Lower lobe of right lung (tissue), 2 donors: ENCODE measurements around the gene ZNF33A. TPM values are rescaled to one million over a fixed set of nuclear protein-coding genes. Genes with fewer than 3 reads are reported as not detected.
A peak's percentile ranks its signal among the peaks of the same experiment; 100 is the strongest.
"Not testable (repeated sequence)": the region's sequence is repeated elsewhere in the genome, so short reads cannot be mapped to it uniquely, and the experiment has no call there.

ENCODE experiments used
- ATAC-seq, 2 donors: fragments of 200-7000 bp; cut with Tn5 transposase; one replicate each; pipeline ENCODE4 v1.9.1; 2020 to 2022; ENCODE audit warnings: mild to moderate bottlenecking in 2 of 2, moderate library complexity in 2 of 2
- DNase-seq: peaks from one replicate; pipeline ENCODE4 v3.0.0-alpha.2; 2020
- H3K27ac ChIP-seq: fragments of 200-600 bp; one replicate; pipeline ENCODE4 v1.8.0; 2022
- H3K27me3 ChIP-seq: fragments of 200-600 bp; one replicate; pipeline ENCODE4 v1.8.0; 2022; ENCODE audit warnings: low read depth
- H3K36me3 ChIP-seq: fragments of 200-600 bp; one replicate; pipeline ENCODE4 v1.8.0; 2022; ENCODE audit warnings: mild to moderate bottlenecking
- H3K4me1 ChIP-seq: fragments of 200-600 bp; one replicate; pipeline ENCODE4 v1.8.0; 2022
- H3K4me3 ChIP-seq: fragments of 200-600 bp; one replicate; pipeline ENCODE4 v1.8.0; 2022; ENCODE audit warnings: mild to moderate bottlenecking
- H3K9me3 ChIP-seq: fragments of 200-600 bp; one replicate; pipeline ENCODE4 v1.8.0; 2022
- CTCF ChIP-seq: fragments of 200-600 bp; IDR thresholded peaks from one replicate; pipeline ENCODE4 v1.8.0; 2022; ENCODE audit warnings: antibody characterized with exemption, mild to moderate bottlenecking
- intact Hi-C: fragments of 100-400 bp; cut with DNase I; formaldehyde crosslinking; loops from one replicate; pipeline ENCODE4 v1.11.0; 2022
- total RNA-seq: library from RNA; stranded (reverse); fragmentation: NEBNext Ultra II Directional; extraction: Animal tissue kit (Norgen Biotek cat#: 25700); gene quantifications from one replicate; pipeline ENCODE4 v1.2.1, GENCODE V29; 2021
- donor health status: DM: no; HTN: yes; CAD: no; lungs with severe emphysema.

The ZNF33A gene
- total RNA-seq, 1 donor from 2014 or later, result 30.2 TPM

- ATAC-seq (no peak), DNase-seq (no peak)
- H3K9me3 ChIP-seq, result no peaks in the 10 kb centered on the region
- H3K27ac ChIP-seq, result no peak overlapping the region
- no peaks in the 10 kb centered on the region for H3K36me3 ChIP-seq
- intact Hi-C loops, result no loop called here
- TF ChIP-seq CTCF, result no peak
- no peaks in the 10 kb centered on the region for H3K27me3 ChIP-seq
- H3K4me1 ChIP-seq, result no peaks in the 10 kb centered on the region
- no peak overlapping the region for H3K4me3 ChIP-seq
Observed at GRCh38 chr10:38072552-38072951, 62.1 kb downstream of the ZNF33A start.

GRCh38 chr10:38076687-38077086 is 66.2 kb downstream of the ZNF33A start:
- no peak overlapping the region for H3K27ac ChIP-seq
- no peak for TF ChIP-seq CTCF
- no peak for DNase-seq
- H3K36me3 ChIP-seq, result no peaks in the 10 kb centered on the region
- H3K27me3 ChIP-seq, result no peaks in the 10 kb centered on the region
- intact Hi-C loops, result no loop called here
- no peak for ATAC-seq
- H3K4me1 ChIP-seq, result no peaks in the 10 kb centered on the region
- no peaks in the 10 kb centered on the region for H3K9me3 ChIP-seq
- no peak overlapping the region for H3K4me3 ChIP-seq

GRCh38 chr10:38093318-38093717 is 82.8 kb downstream of the ZNF33A start:
- Histone ChIP-seq H3K27ac (peak overlapping the region; percentile 91), H3K4me3 (peak overlapping the region; percentile 85), H3K4me1 (peaks cover 13% of the 10 kb centered on the region), H3K36me3 (peaks cover 26% of the 10 kb centered on the region)
- ATAC-seq, DNase-seq, H3K9me3 ChIP-seq, intact Hi-C loops, H3K27me3 ChIP-seq: not testable (repeated sequence)

- no peak for TF ChIP-seq CTCF
- Histone ChIP-seq H3K4me3 (peak overlapping the region; percentile 85), H3K36me3 (peaks cover 29% of the 10 kb centered on the region), H3K9me3 (no peaks in the 10 kb centered on the region), H3K4me1 (peaks cover 13% of the 10 kb centered on the region), H3K27me3 (no peaks in the 10 kb centered on the region), H3K27ac (peak overlapping the region; percentile 91)
- ATAC-seq, result peak; percentile 16 to 61
- DNase-seq, result no peak
- intact Hi-C loops, result no loop called here
Observed at GRCh38 chr10:38093816-38094157, 83.3 kb downstream of the ZNF33A start.

GRCh38 chr10:38094158-38094926 is 83.9 kb downstream of the ZNF33A start, which contains the start of gene ZNF37A:
Gene ZNF37A (plus strand): TSS chr10:38094337. CDS start chr10:38096618, 2,281 bp downstream.
- no peak for TF ChIP-seq CTCF
- H3K27ac ChIP-seq, result peak within 1 kb of the TSS; percentile 91
- H3K36me3 ChIP-seq, result peaks cover 29% of the 10 kb centered on the region
- intact Hi-C loops, result no loop called here
- H3K4me3 ChIP-seq, result peak within 1 kb of the TSS; percentile 85
- H3K27me3 ChIP-seq, result no peaks in the 10 kb centered on the region
- DNase-seq (peak; percentile 97), ATAC-seq (peak; percentile 98 to 99)
- H3K9me3 ChIP-seq, result no peaks in the 10 kb centered on the region
- peaks cover 13% of the 10 kb centered on the region for H3K4me1 ChIP-seq

GRCh38 chr10:38094927-38095574 is 84.6 kb downstream of the ZNF33A start:
- Histone ChIP-seq H3K27me3 (no peaks in the 10 kb centered on the region), H3K4me1 (peaks cover 13% of the 10 kb centered on the region), H3K36me3 (peaks cover 29% of the 10 kb centered on the region), H3K4me3 (peak overlapping the region; percentile 85), H3K27ac (peak overlapping the region; percentile 91), H3K9me3 (peaks cover 2% of the 10 kb centered on the region)
- DNase-seq, result no peak
- intact Hi-C loops, result no loop called here
- TF ChIP-seq CTCF, result no peak
- ATAC-seq, result peak in 1 of 2 donors; percentile 1
